H1 (cell line): ENCODE measurements around the gene CRTAC1. TPM values are rescaled to one million over a fixed set of nuclear protein-coding genes. Genes with fewer than 3 reads are reported as not detected.

Experiments used
- CTCF ChIA-PET: fragments of 300-600 bp; sonication (Branson Sonifier 250); formaldehyde crosslinking; loops from one replicate; lab custom pipeline; 2021; ENCODE audit not compliant: partially characterized antibody; lab: Charles Lee
- POLR2A ChIA-PET: fragments of 300-600 bp; sonication (Branson Sonifier 250); formaldehyde crosslinking; loops from one replicate; lab custom pipeline; 2021; ENCODE audit warnings: inconsistent platforms; ENCODE audit not compliant: partially characterized antibody; lab: Charles Lee
- DNase-seq, 2 experiments: peaks; one replicate each; pipeline versions ENCODE4 v3.0.0 to v3.0.0-alpha.2; 2010 to 2022; ENCODE audit warnings: low spot score in 2 of 2, low read depth in 1 of 2, mixed read lengths in 1 of 2
- FAIRE-seq: peaks from 2 replicates; lab custom pipeline; 2011; peaks lifted over from hg19 to GRCh38; lab: Jason Lieb, UNC
- H2AFZ ChIP-seq: 2 replicates; pipeline ENCODE4 v1.8.1; 2012; ENCODE audit warnings: low read length, inconsistent platforms
- H2AK5ac ChIP-seq: 2 replicates; pipeline ENCODE4 v1.6.1; 2013; ENCODE audit warnings: low read depth, low read length
- H2BK120ac ChIP-seq: replicated peaks from 2 replicates; pipeline ENCODE3; 2013; ENCODE audit warnings: low read depth, low read length, inconsistent platforms
- H2BK12ac ChIP-seq: 2 replicates; pipeline ENCODE4 v1.6.1; 2013; ENCODE audit warnings: low read depth, low read length
- H2BK15ac ChIP-seq: 2 replicates; pipeline ENCODE4 v1.6.1; 2013; ENCODE audit warnings: low read length
- H2BK20ac ChIP-seq: 2 replicates; pipeline ENCODE4 v1.6.1; 2013; ENCODE audit warnings: low read length
- H2BK5ac ChIP-seq: 2 replicates; pipeline ENCODE4 v1.6.1; 2013; ENCODE audit warnings: low read depth, low read length
- H3K14ac ChIP-seq: 2 replicates; pipeline ENCODE4 v1.6.1; 2013; ENCODE audit warnings: inconsistent platforms; ENCODE audit not compliant: insufficient read length
- H3K18ac ChIP-seq: 2 replicates; pipeline ENCODE4 v1.6.1; 2013; ENCODE audit warnings: low read length; ENCODE audit errors: extremely low read depth
- H3K23ac ChIP-seq: 2 replicates; pipeline ENCODE4 v1.6.1; 2013; ENCODE audit warnings: inconsistent platforms; ENCODE audit not compliant: insufficient read length
- H3K23me2 ChIP-seq: 2 replicates; pipeline ENCODE4 v1.6.1; 2013; ENCODE audit warnings: low read depth, low read length
- H3K27ac ChIP-seq: 2 replicates; pipeline ENCODE4 v1.6.1; 2011; ENCODE audit warnings: low read depth, low read length, inconsistent platforms
- H3K27me3 ChIP-seq, 4 experiments: replicated peaks in 1 of 4; 1 replicate in 1 of 4; 2 replicates in 3 of 4; pipeline versions ENCODE4 v1.6.1 to v1.8.1; 2011 to 2013; ENCODE audit warnings: low read length in 3 of 4, mild to moderate bottlenecking in 3 of 4, inconsistent platforms in 2 of 4, mixed read lengths in 2 of 4, moderate library complexity in 1 of 4; ENCODE audit not compliant: control insufficient read depth in 3 of 4, insufficient read depth in 3 of 4; ENCODE audit errors: extremely low read depth in 1 of 4
- H3K36me3 ChIP-seq, 4 experiments: 2 replicates each; pipeline versions ENCODE4 v1.6.1 to v1.8.1; 2011 to 2013; ENCODE audit warnings: mild to moderate bottlenecking in 4 of 4, low read length in 3 of 4, moderate library complexity in 2 of 4, control low read depth in 1 of 4, inconsistent platforms in 1 of 4; ENCODE audit not compliant: insufficient read depth in 4 of 4, control insufficient read depth in 2 of 4
- H3K4ac ChIP-seq: replicated peaks from 2 replicates; pipeline ENCODE3; 2013; ENCODE audit warnings: low read length, low read depth, mixed read lengths, inconsistent platforms; ENCODE audit not compliant: insufficient read length
- H3K4me1 ChIP-seq, 4 experiments: replicated peaks in 1 of 4; 1 replicate in 1 of 4; 2 replicates in 3 of 4; pipeline versions ENCODE4 v1.6.1 to v1.8.1; 2011 to 2013; ENCODE audit warnings: low read length in 3 of 4, inconsistent platforms in 2 of 4, mixed read lengths in 1 of 4; ENCODE audit not compliant: insufficient read depth in 4 of 4, control insufficient read depth in 3 of 4
- H3K4me2 ChIP-seq, 2 experiments: 2 replicates each; pipeline versions ENCODE4 v1.6.1 to v1.8.1; 2011 to 2013; ENCODE audit warnings: low read depth in 2 of 2, low read length in 2 of 2, control low read depth in 1 of 2, inconsistent platforms in 1 of 2, mild to moderate bottlenecking in 1 of 2; ENCODE audit not compliant: insufficient read depth in 1 of 2
- H3K4me3 ChIP-seq, 4 experiments: fragments of 200-600, 300-600 bp in 1 of 4; sonication (generic), shearing (Covaris generic), sonication (Bioruptor Twin) in 1 of 4; 2 replicates each; pipeline versions ENCODE4 v1.5.1 to v1.8.1; 2011 to 2016; ENCODE audit warnings: low read length in 4 of 4, low read depth in 3 of 4, control low read depth in 2 of 4, inconsistent platforms in 2 of 4, mild to moderate bottlenecking in 2 of 4, mixed read lengths in 1 of 4, moderate library complexity in 1 of 4; ENCODE audit not compliant: insufficient read depth in 2 of 4; ENCODE audit errors: extremely low read depth in 1 of 4
- H3K56ac ChIP-seq: replicated peaks from 2 replicates; pipeline ENCODE3; 2013; ENCODE audit warnings: low read depth, mild to moderate bottlenecking, mixed read lengths, low read length, inconsistent platforms; ENCODE audit not compliant: insufficient read length
- H3K79me1 ChIP-seq: 2 replicates; pipeline ENCODE4 v1.6.1; 2013; ENCODE audit warnings: low read depth, low read length, control low read depth
- H3K79me2 ChIP-seq, 2 experiments: 2 replicates each; pipeline versions ENCODE4 v1.6.1 to v1.8.1; 2012 to 2013; ENCODE audit warnings: low read length in 2 of 2, mild to moderate bottlenecking in 2 of 2, inconsistent platforms in 1 of 2; ENCODE audit not compliant: insufficient read depth in 2 of 2, control insufficient read depth in 1 of 2
- H3K9ac ChIP-seq, 4 experiments: replicated peaks in 1 of 4; 1 replicate in 1 of 4; 2 replicates in 3 of 4; pipeline versions ENCODE4 v1.6.1 to v1.8.1; 2011 to 2013; ENCODE audit warnings: low read depth in 3 of 4, low read length in 3 of 4, control low read depth in 2 of 4, mild to moderate bottlenecking in 2 of 4, moderate library complexity in 2 of 4, inconsistent platforms in 1 of 4; ENCODE audit errors: extremely low read depth in 1 of 4
- H3K9me3 ChIP-seq, 2 experiments: 2 replicates each; pipeline versions ENCODE4 v1.6.1 to v1.8.1; 2012 to 2013; ENCODE audit warnings: mild to moderate bottlenecking in 2 of 2, moderate library complexity in 2 of 2, control low read depth in 1 of 2, inconsistent platforms in 1 of 2, low read depth in 1 of 2, low read length in 1 of 2, mixed read lengths in 1 of 2; ENCODE audit not compliant: insufficient read depth in 2 of 2
- H4K20me1 ChIP-seq, 2 experiments: replicated peaks in 1 of 2; 2 replicates each; pipeline versions ENCODE3 to v1.8.1; 2011 to 2013; ENCODE audit warnings: inconsistent platforms in 2 of 2, low read length in 2 of 2, mild to moderate bottlenecking in 1 of 2; ENCODE audit not compliant: insufficient read depth in 2 of 2, control insufficient read depth in 1 of 2
- H4K5ac ChIP-seq: 2 replicates; pipeline ENCODE4 v1.6.1; 2013; ENCODE audit warnings: low read length, low read depth, mixed read lengths, inconsistent platforms; ENCODE audit not compliant: insufficient read length
- H4K8ac ChIP-seq: 2 replicates; pipeline ENCODE4 v1.8.0; 2013; ENCODE audit warnings: mild to moderate bottlenecking, moderate library complexity, low read length, inconsistent platforms; ENCODE audit not compliant: insufficient read depth; ENCODE audit errors: extremely low read depth
- H4K91ac ChIP-seq: replicated peaks from 2 replicates; pipeline ENCODE3; 2013; ENCODE audit warnings: low read length, mixed read lengths, inconsistent platforms; ENCODE audit not compliant: insufficient read length
- BACH1 ChIP-seq: IDR thresholded peaks from 2 replicates; pipeline ENCODE4 v1.6.1; 2012; ENCODE audit warnings: low read length, improper control_type of control experiment
- BCL11A ChIP-seq, 2 experiments: IDR thresholded peaks; one replicate each; pipeline ENCODE4 v1.6.1; 2011; ENCODE audit warnings: low read depth in 2 of 2, low read length in 2 of 2, mild to moderate bottlenecking in 2 of 2
- CEBPB ChIP-seq: IDR thresholded peaks from 2 replicates; pipeline ENCODE4 v1.6.1; 2012; ENCODE audit warnings: low read depth, low read length
- CREB1 ChIP-seq: IDR thresholded peaks from 2 replicates; pipeline ENCODE4 v1.6.1; 2012; ENCODE audit warnings: inconsistent platforms
- EZH2 ChIP-seq: fragments of 200-600 bp; sonication (generic); IDR thresholded peaks from 2 replicates; pipeline ENCODE4 v1.7.1; 2012; ENCODE audit warnings: low read depth, mild to moderate bottlenecking, moderate library complexity, low read length, inconsistent platforms; ENCODE audit not compliant: severe bottlenecking
- HDAC6 ChIP-seq: IDR thresholded peaks from one replicate; pipeline ENCODE4 v1.7.1; 2012; ENCODE audit warnings: low read depth, mild to moderate bottlenecking, inconsistent platforms, low read length, moderate library complexity
- JUND ChIP-seq: IDR thresholded peaks from 2 replicates; pipeline ENCODE4 v1.6.1; 2011; ENCODE audit warnings: mild to moderate bottlenecking, improper control_type of control experiment, low read length
- KDM1A ChIP-seq: fragments of 200-600, 300-600 bp; sonication (generic); IDR thresholded peaks from 2 replicates; pipeline ENCODE4 v1.7.1; 2016; ENCODE audit warnings: mild to moderate bottlenecking, low read length, borderline replicate concordance
- KDM4A ChIP-seq: IDR thresholded peaks from one replicate; pipeline ENCODE4 v1.7.1; 2012; ENCODE audit warnings: low read depth, mild to moderate bottlenecking, moderate library complexity, low read length, inconsistent platforms; ENCODE audit not compliant: severe bottlenecking
- NRF1 ChIP-seq: IDR thresholded peaks from 2 replicates; pipeline ENCODE4 v1.6.1; 2011; ENCODE audit warnings: mild to moderate bottlenecking, low read depth, low read length, improper control_type of control experiment
- POLR2A ChIP-seq, 2 experiments: IDR thresholded peaks; 1 replicate in 1 of 2; 2 replicates in 1 of 2; pipeline ENCODE4 v1.6.1; 2011; ENCODE audit warnings: low read depth in 2 of 2, low read length in 2 of 2, mild to moderate bottlenecking in 2 of 2; ENCODE audit errors: control extremely low read depth in 1 of 2
- RAD21 ChIP-seq, 2 experiments: IDR thresholded peaks in 1 of 2; conservative IDR thresholded peaks in 1 of 2; 2 replicates each; pipeline ENCODE4 v1.6.1; 2011; ENCODE audit warnings: low read depth in 2 of 2, low read length in 2 of 2, improper control_type of control experiment in 1 of 2, inconsistent platforms in 1 of 2, mild to moderate bottlenecking in 1 of 2, moderate library complexity in 1 of 2
- RNF2 ChIP-seq: fragments of 200-900, 300-1000 bp; sonication (generic); IDR thresholded peaks from 2 replicates; pipeline ENCODE4 v1.7.1; 2016; ENCODE audit warnings: borderline replicate concordance, low read depth, mild to moderate bottlenecking, antibody characterized with exemption, low read length; ENCODE audit not compliant: poor library complexity, severe bottlenecking; ENCODE audit errors: missing control alignments
- WGBS, 2 experiments: shearing (Covaris generic) in 1 of 2; methylation state at CpG; one replicate each; pipeline versions ENCODE4 v1.1.6 to v1.1.7; 2013 to 2015; ENCODE audit warnings: low lambda C conversion rate in 2 of 2, mixed read lengths in 2 of 2, inconsistent platforms in 1 of 2, low coverage in 1 of 2, missing lambda C conversion rate in 1 of 2; ENCODE audit not compliant: insufficient replicate concordance in 2 of 2, insufficient coverage in 1 of 2, insufficient read length in 1 of 2; ENCODE audit errors: extremely low coverage in 1 of 2, missing lambda C conversion rate in 1 of 2; 5-methylcytosine and 5-hydroxymethylcytosine counted together
- polyA plus RNA-seq, 7 experiments: library from polyadenylated mRNA; depleted of rRNA in 3 of 7; stranded (reverse) in 5 of 7; unstranded in 2 of 7; fragments of >200 nt in 5 of 7; fragments of 200-250 nt in 2 of 7; gene quantifications; 1 replicate in 5 of 7; 2 replicates in 1 of 7; 4 replicates in 1 of 7; pipeline versions ENCODE4 v1.2.1 to v1.2.3, GENCODE V29; 2011 to 2013; ENCODE audit warnings: missing spikeins in 2 of 7, mixed read lengths in 2 of 7
- total RNA-seq: library from RNA; stranded (reverse); fragmentation: NEBNext Ultra II Directional; extraction: Animal tissue kit (Norgen Biotek cat#: 25700); gene quantifications from 2 replicates; pipeline ENCODE4 v1.2.1, GENCODE V29; 2021

CRTAC1 gene
- total and polyA plus RNA-seq, 2 of the 8 experiments (the other 6 are each of a cell fraction or from before 2014, with no cell fraction given): 0.91 to 1.2 TPM

DNA sequence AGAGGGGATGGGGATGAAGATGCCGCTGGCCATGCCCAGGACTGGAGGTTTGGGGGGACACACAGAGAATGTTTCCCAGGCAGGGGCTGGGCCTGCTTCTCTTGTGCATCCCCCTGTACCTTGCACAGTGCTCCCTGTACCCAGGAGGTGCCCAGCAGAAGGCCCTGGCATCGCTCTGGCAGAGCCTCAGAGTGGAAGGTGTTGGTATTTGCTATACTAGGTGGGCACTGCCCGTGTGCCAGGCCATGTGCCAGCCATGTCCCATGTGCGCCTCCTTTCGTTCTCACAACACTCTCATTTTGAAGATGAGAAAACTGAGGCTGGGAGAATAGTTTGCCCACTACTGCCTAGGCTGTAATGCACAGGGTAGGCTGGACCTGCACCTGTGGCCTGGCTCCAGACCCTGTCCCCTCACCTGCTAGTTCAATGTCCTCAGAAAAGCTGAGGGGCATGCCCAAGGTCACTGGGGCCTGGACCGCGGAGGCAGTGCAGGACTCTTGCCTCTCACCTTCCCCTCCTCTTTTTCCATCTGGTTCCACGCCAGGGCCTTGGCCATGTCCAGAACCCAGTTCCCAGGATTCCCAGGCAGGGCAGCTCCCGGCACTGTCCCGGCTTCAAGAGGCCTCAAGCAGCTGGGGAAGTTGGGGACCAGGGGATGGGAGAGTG is 116.1 kb downstream of the CRTAC1 start:
- Histone ChIP-seq H3K79me2 (no peaks in the 10 kb centered on the region), H3K27me3 (peaks cover 0 to 6% (median 1%) of the 10 kb centered on the region in 4 experiments; a peak in 3 of 7 replicates), H3K9me3 (no peaks in the 10 kb centered on the region), H2AK5ac (no peak overlapping the region), H3K36me3 (no peaks in the 10 kb centered on the region), H3K79me1 (no peaks in the 10 kb centered on the region), H2BK15ac (no peak overlapping the region), H3K4me3 (no peak overlapping the region), H3K14ac (no peak overlapping the region), H4K8ac (no peak overlapping the region), H4K20me1 (no peaks in the 10 kb centered on the region), H2AFZ (no peak overlapping the region), H4K91ac (no peak overlapping the region), H2BK20ac (0 out of 2 replicates have a peak overlapping the region, but pooled peaks have one; percentile 48), H4K5ac (no peak overlapping the region), H2BK12ac (no peak overlapping the region), H3K18ac (no peak overlapping the region), H3K4me1 (peaks cover 0 to 6% (median 1%) of the 10 kb centered on the region in 4 experiments; a peak in 2 of 7 replicates), H3K56ac (no peak overlapping the region), H2BK120ac (no peak overlapping the region), H3K27ac (no peak overlapping the region), H2BK5ac (no peak overlapping the region), H3K23ac (no peak overlapping the region), H3K9ac (no peak overlapping the region), H3K23me2 (no peaks in the 10 kb centered on the region), H3K4me2 (no peak overlapping the region), H3K4ac (no peak overlapping the region)
- CTCF ChIA-PET: interaction anchor here (0.6 to 10.6 kb wide), 35 partner anchors 8 to 510 kb away, joined by 3 to 246 read pairs (median 5); partner anchors contain the start of gene CRTAC1
- POLR2A ChIA-PET: no interaction called here
- DNase-seq: no peak
- no peak for FAIRE-seq
- WGBS, 2 experiments: 57% methylated on average over 8 of the region's 10 CpGs; no CpG with 5 or more reads in 1 of the 2 experiments
- TF ChIP-seq EZH2 (no peak), CREB1 (no peak), JUND (no peak), KDM4A (no peak), RNF2 (no peak), KDM1A (no peak), CEBPB (no peak), NRF1 (no peak), RAD21 (IDR thresholded peaks at IDR 0.05 in 1 of 2, conservative IDR thresholded peaks at IDR 0.05 in 1 of 2; ENCODE audit: low read depth in 2 of 2, low read length in 2 of 2) (no peak), BCL11A (IDR thresholded peaks at IDR 0.05; ENCODE audit: low read depth in 2 of 2, low read length in 2 of 2) (no peak), HDAC6 (no peak), BACH1 (no peak), POLR2A (IDR thresholded peaks at IDR 0.05; ENCODE audit: control extremely low read depth in 1 of 2, low read depth in 2 of 2, low read length in 2 of 2) (no peak)
